GM19467 (cell line): ENCODE measurements around the gene SYCP2L.
"Not testable (repeated sequence)": the region's sequence is repeated elsewhere in the genome, so short reads cannot be mapped to it uniquely, and the experiment has no call there.

Source experiments
- ATAC-seq: cut with Tn5 transposase; IDR thresholded peaks from one replicate; pipeline ENCODE4 v1.9.1; 2021; ENCODE audit warnings: mild to moderate bottlenecking, moderate library complexity; ENCODE audit not compliant: unreplicated experiment

The SYCP2L gene

DNA sequence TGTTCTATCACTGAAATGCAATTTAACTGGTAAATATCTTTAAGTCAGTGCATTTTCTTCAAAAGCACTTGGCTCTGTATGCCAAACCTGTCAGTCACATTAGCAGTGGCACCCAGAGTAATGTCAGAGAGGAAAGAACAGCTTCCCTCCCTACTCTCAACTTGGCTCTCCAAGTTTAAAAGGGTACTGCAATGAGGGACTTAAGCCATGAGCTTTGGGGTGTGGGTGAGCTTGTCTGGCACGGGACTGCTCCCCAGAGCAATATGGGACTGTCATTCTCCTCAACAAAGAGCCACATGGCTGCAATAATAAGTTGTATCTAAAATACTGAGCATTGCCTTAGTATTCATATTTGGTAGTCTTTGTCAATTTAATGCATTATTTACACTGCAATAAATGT lies 9.0 kb upstream of the SYCP2L start:
- no peak for ATAC-seq

DNA sequence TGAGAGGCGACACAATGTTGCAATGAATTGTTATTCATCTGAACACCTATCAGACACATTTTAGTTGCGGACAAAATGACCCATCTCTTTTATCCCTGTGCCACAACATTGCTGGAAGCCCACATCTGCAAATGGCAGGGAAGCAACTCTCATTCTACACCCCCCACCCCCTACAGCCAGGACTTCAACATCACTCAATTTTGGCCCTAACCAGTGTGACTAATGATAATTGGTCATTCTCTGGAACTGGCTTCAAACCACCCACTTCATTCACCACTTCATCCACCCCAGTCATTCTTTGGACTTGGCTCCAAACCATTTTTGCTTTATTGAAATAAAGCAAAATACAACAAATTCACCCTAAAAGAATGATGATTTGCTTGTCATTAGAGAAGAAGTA lies 6.5 kb upstream of the SYCP2L start:
- no peak for ATAC-seq

DNA sequence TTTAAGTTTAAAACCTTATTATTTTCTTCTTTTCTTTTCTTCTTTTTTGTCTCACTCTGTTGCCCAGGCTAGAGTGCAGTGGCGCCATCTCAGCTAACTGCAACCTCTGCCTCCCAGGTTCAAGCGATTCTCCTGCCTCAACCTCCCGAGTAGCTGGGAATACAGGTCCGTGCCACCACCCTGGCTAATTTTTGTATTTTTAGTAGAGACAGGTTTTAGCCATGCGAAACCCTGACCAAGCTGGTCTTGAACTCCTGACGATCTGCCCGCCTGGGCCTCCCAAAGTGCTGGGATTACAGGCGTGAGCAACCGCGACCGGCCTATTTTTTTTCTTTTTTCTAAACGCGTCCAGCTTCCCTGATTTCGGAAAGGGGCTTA lies 4.6 kb upstream of the SYCP2L start:
- not testable (repeated sequence) for ATAC-seq

DNA sequence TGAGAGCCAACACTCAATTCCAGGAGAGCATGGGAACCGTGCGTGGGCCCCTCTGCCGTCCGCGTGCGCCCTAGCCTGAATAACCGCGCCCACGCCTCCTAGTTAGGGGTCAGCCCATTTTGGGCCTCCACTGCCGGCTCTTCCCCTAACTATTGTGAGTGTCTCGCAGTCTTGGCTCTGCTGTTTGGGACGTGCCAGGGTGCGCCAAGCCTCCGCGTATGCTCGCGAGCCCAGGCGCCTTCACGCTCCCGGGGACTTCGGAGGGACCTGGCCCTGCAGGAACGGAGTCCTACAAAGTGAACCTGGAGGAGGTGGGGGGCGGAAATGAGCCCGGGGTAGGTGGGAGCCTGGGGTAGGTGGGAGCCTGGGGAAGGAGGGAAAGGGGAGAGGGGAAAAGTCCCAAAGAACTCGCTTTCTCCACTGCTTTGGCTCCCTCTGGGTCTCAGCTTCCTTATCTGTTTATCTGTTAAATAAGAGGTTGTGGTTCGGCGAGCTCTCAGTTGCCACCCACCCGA lies 4.1 kb upstream of the SYCP2L start:
- ATAC-seq, result no peak

DNA sequence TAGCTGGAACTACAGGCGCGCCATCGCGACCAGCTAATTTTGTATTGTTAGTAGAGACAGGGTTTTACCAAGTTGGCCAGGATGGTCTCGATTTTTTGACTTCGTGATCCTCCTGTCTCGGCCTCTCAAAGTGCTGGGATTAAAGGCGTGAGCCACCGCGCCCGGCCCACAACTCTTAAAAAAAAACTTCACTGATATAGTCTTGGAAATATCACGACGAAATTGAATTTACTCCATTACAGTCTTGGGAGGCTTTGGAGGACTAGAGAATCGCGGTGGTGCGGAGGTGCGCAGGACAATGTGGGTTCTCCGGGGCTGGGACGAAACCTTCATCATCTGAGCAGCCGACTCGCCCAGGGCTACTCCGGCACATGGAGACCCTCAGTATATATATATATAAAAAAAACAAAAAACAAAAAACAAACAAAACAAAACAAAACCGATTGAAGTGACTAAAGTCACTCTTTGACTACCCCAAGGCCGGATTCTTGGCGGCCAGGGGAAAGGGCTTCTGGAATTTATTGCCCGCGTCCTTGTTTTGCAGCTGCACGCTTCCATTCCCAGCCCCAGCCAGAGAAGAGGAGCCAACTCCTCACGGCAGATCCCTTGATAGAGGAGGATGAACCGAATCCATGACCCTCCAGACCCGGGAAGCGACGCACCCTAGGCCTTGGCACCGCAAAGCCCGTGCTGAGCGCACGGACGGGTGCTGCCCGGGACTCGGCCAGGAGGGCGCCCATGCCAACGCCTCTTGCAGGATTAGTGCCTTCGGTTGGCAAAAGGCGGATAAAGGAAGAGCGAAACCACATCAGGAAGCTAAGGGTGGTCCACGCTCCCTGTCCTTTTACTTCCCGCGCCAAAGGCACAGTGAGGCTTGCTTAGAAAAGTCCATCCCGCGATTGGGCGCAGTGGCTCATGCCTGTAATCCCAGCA lies 3.3 kb upstream of the SYCP2L start:
- ATAC-seq, result no peak

DNA sequence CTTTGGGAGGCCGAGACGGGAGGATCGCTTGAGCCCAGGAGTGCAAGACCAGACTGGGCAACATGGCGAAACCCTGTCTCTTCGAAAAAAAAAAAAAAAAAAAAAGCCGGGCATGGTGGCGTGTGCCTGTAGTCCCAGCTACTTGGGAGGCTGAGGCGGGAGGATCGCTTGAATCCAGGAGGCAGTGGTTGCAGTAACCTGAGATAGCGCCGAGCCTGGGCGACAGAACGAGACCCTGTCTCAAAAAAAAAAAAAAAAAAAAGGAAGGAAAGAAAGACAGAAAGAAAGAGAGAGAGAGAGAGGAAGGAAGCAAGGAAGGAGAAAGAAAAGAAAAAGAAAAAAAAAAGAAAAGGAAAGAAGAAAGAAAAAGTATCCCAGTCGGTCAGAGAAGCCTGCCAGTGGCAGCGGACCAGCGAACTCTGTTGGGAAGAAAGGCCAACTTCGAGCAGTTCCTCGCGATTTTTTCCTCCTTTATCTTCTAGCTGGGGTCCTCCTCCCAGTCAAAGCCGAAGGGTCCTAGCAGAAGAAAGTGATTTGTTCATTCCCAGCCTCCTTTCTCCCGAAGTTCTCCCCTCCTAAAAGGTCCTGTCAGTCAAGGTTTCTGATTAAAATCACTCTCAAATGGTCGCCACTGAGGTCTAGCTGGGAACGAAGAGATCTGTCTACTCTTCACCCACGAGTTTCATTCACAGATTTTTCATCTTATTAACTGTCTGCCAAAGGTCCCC lies 2.4 kb upstream of the SYCP2L start:
- ATAC-seq, result no peak

DNA sequence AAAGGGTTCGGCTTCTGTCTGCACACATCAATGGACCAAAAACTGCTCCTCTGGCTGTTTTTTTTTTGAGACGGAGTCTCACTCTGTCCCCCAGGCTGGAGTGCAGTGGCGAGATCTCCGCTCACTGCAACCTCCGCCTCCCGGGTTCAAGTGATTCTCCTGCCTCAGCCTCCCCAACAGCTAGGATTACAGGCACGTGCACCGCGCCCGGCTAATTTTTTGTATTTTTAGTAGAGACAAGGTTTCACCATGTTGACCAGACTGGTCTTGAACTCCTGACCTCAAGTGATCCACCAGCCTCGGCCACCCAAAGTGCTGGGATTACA lies 524 bp upstream of the SYCP2L start:
- not testable (repeated sequence) for ATAC-seq

DNA sequence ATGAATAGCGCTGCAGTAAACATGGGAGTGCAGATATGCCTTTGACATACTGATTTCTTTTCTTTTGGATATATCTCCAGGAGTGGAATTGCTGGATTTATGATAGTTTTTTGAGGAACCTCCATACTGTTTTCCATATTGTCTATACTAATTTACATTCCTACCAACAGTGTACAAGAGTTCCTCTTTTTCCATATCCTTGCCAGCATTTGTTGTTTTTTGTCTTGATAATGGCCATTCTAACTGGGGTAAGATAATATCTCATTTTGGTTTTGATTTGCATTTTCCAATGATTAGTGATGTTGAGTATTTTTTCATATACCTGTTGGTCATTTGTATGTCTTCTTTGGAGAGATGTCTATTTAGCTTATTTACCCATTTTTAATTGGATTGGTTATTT lies 3.3 kb downstream of the SYCP2L start:
- no peak for ATAC-seq

DNA sequence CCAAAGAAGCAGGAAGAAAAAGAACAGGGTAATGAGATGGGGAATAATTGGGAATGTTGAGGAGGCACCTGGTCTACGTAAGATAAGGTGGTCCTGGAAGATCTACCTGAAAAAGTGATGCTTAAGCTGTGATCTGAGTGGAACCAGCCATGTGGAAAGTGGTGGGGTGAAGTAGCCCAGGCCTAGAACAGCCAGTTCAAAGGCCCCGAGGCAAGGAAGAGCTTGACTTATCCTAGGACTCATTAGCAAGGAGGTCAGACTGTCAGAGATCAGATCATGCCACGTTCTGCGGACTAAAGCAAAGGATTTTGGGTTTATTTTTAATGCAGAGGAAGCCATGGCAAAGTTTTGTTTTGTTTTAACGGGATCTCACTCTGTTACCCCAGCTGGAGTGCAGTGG lies 5.1 kb downstream of the SYCP2L start:
- ATAC-seq, result no peak

DNA sequence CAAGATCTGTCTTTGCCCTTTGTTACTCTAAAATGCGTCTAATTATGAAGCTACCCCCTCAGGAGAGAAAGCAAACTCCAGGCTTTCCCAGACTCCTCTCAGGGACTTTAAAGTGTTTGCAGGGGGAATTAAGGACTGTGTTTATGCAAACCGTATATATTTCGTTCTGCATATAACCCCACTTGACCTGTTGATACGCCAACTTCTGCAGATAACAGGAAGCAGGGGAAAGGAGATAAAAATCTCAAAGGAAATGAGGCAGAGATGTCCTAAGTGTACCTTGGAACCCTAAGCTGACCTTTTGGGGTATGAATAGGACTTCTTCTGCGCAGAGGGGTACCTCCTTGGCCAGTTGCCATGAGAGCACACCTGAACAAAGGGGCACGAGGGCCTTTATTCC lies 8.1 kb downstream of the SYCP2L start:
- no peak for ATAC-seq

DNA sequence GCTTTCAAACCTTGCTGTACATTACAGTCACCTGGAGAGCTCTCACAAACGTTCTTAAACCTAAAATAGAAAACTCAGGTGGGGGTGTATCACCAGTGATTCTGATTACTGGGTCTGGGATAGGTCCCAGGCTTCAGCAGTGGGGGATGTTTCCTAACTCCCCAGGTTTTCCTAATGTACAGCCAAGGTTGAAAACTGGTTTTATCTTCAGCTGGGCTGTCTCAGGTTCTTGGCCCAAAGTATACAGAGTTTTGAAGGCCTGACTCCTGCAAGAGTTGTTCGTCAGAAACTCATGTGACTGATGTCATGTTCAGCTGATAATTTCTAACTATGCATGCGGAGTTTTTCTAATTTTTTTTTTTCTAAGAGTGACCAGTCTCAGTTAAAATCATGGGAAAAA lies 9.8 kb downstream of the SYCP2L start:
- no peak for ATAC-seq

DNA sequence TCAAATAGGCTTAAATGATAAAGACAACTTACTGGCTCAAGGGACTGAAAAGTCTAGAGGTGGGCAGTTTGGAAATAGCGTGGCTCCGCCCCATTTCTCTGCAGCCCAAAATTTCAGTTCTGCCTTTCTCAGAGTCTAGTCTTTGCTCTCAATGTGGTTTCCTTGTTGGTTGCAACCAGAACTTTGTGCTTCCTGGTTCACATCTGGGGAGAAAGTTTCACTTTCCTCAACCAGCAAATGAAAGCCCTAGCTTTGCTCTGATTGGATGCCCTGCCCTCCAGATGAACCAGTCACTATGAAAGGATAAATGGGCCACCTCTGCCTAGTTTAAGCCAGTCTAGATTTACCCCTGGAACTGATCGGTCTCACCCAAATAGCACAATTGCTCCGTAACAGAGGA lies 14.9 kb downstream of the SYCP2L start:
- ATAC-seq, result peak; percentile 98

DNA sequence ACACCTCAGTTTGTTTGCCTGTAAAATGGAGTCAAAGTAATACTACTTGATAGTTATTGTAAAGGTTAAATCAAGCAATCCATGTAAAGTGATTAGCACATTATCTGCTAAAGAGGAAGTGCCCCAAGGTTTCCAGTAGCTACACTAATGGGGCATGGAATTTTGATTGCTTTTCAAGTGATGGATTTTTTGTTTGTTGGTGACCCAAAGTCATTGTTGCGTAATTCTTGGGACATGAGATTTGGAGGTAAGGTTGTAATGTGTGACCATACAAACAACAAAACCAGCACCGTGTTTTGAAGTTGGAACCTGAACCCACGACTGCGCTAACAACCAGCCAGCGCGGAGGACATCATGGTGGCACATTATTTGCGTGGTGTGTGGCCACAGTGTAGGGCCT lies 17.2 kb downstream of the SYCP2L start:
- ATAC-seq, result no peak

DNA sequence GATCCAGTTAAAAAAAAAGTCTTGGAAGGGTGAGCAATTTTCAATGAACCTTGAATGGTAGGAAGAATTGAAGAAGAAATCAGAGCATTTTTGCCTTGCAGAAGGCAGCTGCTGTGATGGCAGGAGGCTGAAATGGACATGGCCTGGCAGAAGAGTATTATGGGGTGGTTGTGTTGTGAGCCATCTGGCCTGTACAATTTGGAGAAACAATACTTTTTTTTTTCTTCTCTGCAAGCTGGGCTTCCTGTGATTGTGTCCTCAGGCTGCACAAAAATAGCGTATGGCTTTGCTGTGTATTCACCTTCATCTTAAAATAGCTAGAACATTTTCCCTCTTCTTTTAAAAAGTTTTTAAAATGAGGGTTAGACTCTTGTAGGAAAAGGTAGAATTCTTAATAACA lies 21.4 kb downstream of the SYCP2L start:
- ATAC-seq, result no peak

DNA sequence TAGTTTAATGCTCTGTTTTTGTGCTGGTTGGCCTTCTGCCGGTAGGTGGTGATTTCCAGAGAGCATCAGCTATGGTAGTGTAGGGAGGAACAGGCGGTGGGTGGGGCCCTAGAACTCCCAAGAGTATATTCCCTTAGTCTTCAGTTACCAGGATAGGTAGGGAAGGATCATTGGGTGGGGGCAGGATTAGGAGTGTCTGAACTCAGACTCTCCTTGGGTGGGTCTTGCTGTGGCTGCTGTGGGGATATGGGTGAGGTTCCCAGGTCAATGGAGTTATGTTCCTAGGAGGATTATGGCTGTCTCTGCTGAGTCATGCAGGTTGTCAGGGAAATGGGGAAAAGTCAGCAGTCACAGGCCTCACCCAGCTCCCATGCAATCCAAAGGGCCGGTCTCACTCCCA lies 32.7 kb downstream of the SYCP2L start:
- not testable (repeated sequence) for ATAC-seq

DNA sequence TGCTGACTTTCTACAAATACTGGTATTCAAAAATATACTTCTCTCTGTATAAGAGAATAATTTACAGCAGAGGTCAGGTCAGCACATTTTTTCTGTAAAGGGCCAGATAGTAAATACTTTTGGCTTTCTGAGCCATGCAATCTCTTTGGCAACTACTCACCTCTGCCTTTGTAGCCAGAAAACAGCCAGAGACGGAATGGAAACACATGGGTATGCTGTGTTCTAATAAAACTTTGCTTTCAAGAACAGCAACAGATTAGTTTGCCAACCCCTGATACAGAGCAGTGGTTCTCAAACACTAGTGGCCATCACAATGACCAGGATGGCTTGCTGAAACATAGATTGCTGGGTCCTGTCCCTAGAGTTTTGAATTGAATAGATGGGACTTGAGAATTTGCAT lies 46.3 kb downstream of the SYCP2L start:
- ATAC-seq, result no peak

DNA sequence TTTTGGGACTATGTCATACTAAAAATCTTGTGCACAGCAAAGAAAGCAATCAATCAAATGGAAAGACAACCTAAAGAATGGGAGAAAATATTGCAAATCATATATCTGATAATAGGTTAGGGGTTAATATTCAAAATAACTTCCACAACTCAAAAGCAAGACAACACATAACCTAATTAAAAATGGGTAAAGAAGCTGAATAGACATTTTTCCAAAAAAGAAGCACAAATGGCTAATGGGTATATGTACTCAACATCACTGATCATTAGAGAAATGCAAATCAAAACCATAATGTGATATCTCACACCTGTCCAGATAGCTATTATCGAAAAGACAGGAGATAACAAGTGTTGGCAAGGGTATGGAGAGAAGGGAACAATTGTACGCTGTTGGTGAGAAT lies 53.0 kb downstream of the SYCP2L start:
- no peak for ATAC-seq

DNA sequence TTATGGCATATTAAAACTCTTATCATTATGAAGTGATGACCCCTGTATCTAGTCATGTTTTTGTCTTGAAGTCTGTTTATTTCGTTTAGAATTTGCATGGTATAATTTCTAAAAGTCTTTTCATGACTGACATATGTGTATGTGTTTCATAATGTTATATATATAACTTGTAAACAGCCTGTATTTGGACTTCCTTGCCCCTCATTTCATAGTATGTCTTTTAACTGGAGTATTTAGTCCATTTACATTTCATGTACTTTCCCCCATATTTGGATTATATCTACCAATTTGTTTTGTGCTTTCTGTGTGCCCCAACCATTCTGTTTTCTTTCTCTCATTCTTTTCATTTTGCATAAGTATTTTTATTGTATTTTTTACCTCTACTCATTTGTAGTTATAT lies 59.0 kb downstream of the SYCP2L start:
- no peak for ATAC-seq

DNA sequence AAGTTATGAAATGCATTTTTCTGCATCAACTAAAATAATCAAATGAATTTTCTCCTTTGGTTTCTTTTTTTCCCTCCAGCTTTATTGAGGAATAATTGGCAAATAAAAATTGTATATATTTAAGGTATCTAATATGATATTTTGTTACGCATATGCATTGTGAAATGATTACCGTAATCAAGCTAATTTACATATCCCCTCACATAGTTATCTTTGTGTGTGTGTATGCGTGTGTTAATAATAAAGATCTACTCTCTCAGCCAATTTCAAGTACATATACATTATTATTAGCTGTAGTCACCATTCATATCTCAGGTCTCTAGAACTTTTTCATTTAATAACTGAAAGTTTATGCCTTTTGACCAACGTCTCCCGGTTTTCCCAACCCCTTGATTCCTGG lies 61.1 kb downstream of the SYCP2L start:
- ATAC-seq, result no peak

DNA sequence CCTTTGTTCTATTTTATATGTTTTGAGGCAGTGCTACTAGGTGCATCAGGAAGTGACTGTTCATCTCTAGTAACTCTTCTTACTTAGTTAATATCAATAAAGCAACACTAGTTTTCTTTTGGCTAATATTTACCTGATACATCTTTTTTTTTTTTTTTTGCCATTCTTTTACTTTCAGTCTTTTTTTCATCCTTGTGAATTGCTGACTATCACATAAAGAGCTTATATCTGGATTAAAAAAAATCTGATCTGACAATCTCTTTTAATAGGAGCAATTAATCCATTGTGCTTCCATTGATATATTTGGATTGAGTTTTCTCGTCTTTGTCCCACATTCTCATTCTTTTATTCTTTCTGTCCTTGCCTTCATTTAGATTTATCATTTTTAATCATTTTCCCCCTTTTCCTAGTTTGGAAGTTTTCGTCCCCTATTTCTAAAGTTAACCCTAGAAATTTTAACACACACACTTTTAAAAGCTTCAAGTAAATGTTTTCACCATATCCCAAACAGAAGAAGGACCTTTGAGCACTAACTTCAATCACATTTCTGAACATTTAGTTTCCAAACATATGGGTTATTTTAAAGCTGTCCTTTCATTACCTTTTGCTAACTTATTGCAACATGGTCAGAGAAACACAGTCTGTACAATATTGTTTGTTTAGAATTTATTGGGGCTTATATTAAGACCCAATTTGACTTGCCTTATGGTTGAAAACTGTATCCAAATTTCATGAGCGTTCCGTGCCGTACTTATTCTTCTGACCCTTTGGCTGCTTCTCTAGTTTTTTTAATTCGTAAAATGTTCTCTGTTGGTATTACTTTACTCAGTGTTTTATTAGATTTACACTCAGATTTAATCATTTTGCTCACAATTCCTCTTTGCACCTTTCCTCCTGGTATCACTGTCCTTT lies 63.0 kb downstream of the SYCP2L start:
- ATAC-seq, result no peak

DNA sequence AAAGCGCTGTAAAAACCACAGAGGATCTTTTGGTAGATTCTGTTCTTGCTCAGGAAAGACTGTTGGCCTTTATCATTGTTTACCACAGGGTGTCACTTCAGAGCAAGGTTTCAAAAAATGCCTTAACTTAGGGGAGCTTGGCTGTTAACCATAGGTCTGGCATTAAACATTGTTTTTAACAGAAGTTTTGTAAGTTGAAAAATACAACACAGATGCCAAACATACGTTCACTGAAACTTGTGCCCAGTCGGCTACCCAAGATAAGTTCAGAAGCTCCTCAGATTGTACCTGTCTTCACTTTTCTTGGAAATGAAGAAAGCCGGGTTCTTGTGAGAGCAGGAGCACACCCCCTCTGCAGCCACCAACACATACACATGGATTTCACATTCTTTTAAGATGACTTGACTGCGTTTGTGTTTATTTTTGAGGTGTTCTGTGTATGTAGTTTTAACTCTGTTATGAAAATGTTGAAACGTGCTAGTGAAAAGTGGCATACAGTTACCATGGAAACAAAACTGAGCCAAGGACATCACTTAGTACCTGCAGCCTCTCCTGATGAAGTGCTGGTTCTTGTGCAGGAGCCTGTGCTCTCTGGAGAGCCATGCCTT lies 64.9 kb downstream of the SYCP2L start:
- no peak for ATAC-seq
